ENCODE results near the gene INPP4A.

DNA sequence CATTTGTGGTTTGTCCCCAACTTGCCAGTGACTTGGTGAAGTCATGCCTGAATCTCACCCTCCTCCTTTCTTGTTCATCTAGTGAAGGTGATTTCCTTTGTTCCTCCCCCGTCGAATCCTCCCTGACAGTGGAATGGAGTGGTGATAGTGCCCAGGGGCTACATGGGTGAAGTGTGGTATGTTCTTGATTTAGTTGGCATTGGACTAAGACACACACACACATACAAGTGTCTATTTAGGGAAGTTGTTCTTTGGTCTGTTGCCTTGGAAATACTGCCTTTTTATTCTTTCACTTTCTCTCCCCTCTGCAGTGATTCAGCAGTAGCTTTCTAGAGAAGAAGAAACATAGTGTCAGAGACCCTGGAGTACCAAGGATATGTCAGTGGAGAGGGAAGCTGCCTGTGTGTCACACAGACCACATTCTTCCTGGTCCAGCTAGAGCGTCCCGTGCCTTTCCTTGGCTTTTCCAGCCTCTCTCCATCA, 10.9 kb downstream of the INPP4A start:
- TF ChIP-seq, protein P1, sequence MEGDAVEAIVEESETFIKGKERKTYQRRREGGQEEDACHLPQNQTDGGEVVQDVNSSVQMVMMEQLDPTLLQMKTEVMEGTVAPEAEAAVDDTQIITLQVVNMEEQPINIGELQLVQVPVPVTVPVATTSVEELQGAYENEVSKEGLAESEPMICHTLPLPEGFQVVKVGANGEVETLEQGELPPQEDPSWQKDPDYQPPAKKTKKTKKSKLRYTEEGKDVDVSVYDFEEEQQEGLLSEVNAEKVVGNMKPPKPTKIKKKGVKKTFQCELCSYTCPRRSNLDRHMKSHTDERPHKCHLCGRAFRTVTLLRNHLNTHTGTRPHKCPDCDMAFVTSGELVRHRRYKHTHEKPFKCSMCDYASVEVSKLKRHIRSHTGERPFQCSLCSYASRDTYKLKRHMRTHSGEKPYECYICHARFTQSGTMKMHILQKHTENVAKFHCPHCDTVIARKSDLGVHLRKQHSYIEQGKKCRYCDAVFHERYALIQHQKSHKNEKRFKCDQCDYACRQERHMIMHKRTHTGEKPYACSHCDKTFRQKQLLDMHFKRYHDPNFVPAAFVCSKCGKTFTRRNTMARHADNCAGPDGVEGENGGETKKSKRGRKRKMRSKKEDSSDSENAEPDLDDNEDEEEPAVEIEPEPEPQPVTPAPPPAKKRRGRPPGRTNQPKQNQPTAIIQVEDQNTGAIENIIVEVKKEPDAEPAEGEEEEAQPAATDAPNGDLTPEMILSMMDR (optimal IDR thresholded peaks at IDR 0.05 in 1 of 3, IDR thresholded peaks at IDR 0.05 in 1 of 3, conservative IDR thresholded peaks at IDR 0.05 in 1 of 3; ENCODE audit: extremely low read depth in 1 of 3, insufficient read depth in 2 of 3, low read length in 3 of 3), result no peak
- no peak for TF ChIP-seq EZH2 (IDR thresholded peaks at IDR 0.05; ENCODE audit: low read length)
